Aorta (tissue), 5 donors: Measurements from ENCODE around the gene ZNF555. TPM values are rescaled to one million over a fixed set of nuclear protein-coding genes. Genes with fewer than 3 reads are reported as not detected.

Experiments used
- ATAC-seq: fragments of 200-7000 bp; cut with Tn5 transposase; one replicate; pipeline ENCODE4 v1.9.1; 2022; ENCODE audit warnings: moderate library complexity; ENCODE audit not compliant: low FRiP score
- DNase-seq, 2 donors: peaks; one replicate each; pipeline ENCODE4 v3.0.0-alpha.2; 2020
- H3K27ac ChIP-seq, 2 donors: one replicate each; pipeline ENCODE4 v1.5.1; 2013; ENCODE audit warnings: low read length in 2 of 2, mild to moderate bottlenecking in 2 of 2, moderate library complexity in 2 of 2, control low read depth in 1 of 2, inconsistent platforms in 1 of 2, low read depth in 1 of 2
- H3K27me3 ChIP-seq, 2 donors: one replicate each; pipeline ENCODE4 v1.6.1; 2013; ENCODE audit warnings: control low read depth in 1 of 2, low read length in 1 of 2, mild to moderate bottlenecking in 1 of 2, moderate library complexity in 1 of 2; ENCODE audit not compliant: insufficient read depth in 2 of 2, control insufficient read depth in 1 of 2
- H3K36me3 ChIP-seq, 2 donors: one replicate each; pipeline ENCODE4 v1.6.1; 2013; ENCODE audit warnings: control low read depth in 1 of 2, low read length in 1 of 2, mild to moderate bottlenecking in 1 of 2; ENCODE audit not compliant: insufficient read depth in 2 of 2, control insufficient read depth in 1 of 2
- H3K4me1 ChIP-seq, 2 donors: one replicate each; pipeline ENCODE4 v1.6.1; 2013; ENCODE audit warnings: low read length in 2 of 2, control low read depth in 1 of 2, mild to moderate bottlenecking in 1 of 2, moderate library complexity in 1 of 2; ENCODE audit not compliant: insufficient read depth in 2 of 2, control insufficient read depth in 1 of 2
- H3K4me3 ChIP-seq, 2 donors: one replicate each; pipeline ENCODE4 v1.5.1; 2013; ENCODE audit warnings: low read length in 2 of 2, control low read depth in 1 of 2, mild to moderate bottlenecking in 1 of 2
- H3K9me3 ChIP-seq: one replicate; pipeline ENCODE4 v1.6.1; 2013; ENCODE audit warnings: mild to moderate bottlenecking, low read length; ENCODE audit not compliant: control insufficient read depth
- WGBS, 2 donors: extraction: QIAGEN DNeasy Blood & Tissue Kit; methylation state at CpG; one replicate each; pipeline ENCODE4 v1.1.7; 2013; 5-methylcytosine and 5-hydroxymethylcytosine counted together
- intact Hi-C, 2 donors: fragments of 100-400 bp; cut with DNase I; formaldehyde crosslinking; loops; one replicate each; pipeline versions ENCODE4 v1.14.2 to v1.15.0; 2022
- polyA plus RNA-seq, 2 donors: library from polyadenylated mRNA; stranded (reverse); fragments of 200-250 nt; gene quantifications; one replicate each; pipeline ENCODE4 v1.2.3, GENCODE V29; 2013
- total RNA-seq, 2 donors: library from RNA; stranded (reverse); fragmentation: NEBNext Ultra II Directional; extraction: Animal tissue kit (Norgen Biotek cat#: 25700); gene quantifications; one replicate each; pipeline ENCODE4 v1.2.1, GENCODE V29; 2021
- donor health status: healthy with polysubstance abuse.
- donor health status: Bipolar disorder and iron deficiency.
- donor health status: DM: no; HTN: no; CAD: no.
- donor health status: DM: no; HTN: no; CAD: no.
- donor health status: DM: yes; HTN: yes; CAD: no.

Gene ZNF555
- total and polyA plus RNA-seq, 4 donors = 1.8 to 9.5 (median 5.1) TPM

- DNase-seq = no peak
- no peaks in the 10 kb centered on the region for H3K27me3 ChIP-seq
- no peak overlapping the region for H3K27ac ChIP-seq
- H3K9me3 ChIP-seq = peaks cover 18% of the 10 kb centered on the region
- ATAC-seq = no peak
- intact Hi-C loops = no loop called here
- peaks cover 8 to 10% of the 10 kb centered on the region in 2 donors for H3K36me3 ChIP-seq
- WGBS, 2 donors = 79 to 84% methylated on average over 4 of the region's 4 CpGs
- no peak overlapping the region for H3K4me3 ChIP-seq
- H3K4me1 ChIP-seq = no peaks in the 10 kb centered on the region
Observed at GRCh38 chr19:2837430-2837829, 3.8 kb upstream of the ZNF555 start.

- H3K4me3 ChIP-seq = peak overlapping the region; percentile 63 to 81
- ATAC-seq (no peak), DNase-seq (no peak)
- peaks cover 2% of the 10 kb centered on the region for H3K9me3 ChIP-seq
- intact Hi-C loops = loop anchor here in 1 of 2 donors (1.0 kb wide), 1 partner anchor 58 kb away; the partner anchor contains the start of gene ZNF57
- H3K27me3 ChIP-seq = no peaks in the 10 kb centered on the region
- 3% methylated on average over 42 to 62 of the region's 62 CpGs for WGBS, 2 donors
- H3K4me1 ChIP-seq = no peaks in the 10 kb centered on the region
- H3K27ac ChIP-seq = no peak overlapping the region
- H3K36me3 ChIP-seq = no peaks in the 10 kb centered on the region
Observed at GRCh38 chr19:2841855-2842574, 740 bp downstream of the ZNF555 start.

GRCh38 chr19:2845107-2845506 is 3.8 kb downstream of the ZNF555 start:
- intact Hi-C loops = no loop called here
- H3K27me3 ChIP-seq = no peaks in the 10 kb centered on the region
- no peak for DNase-seq
- no peak for ATAC-seq
- WGBS, 2 donors = 92 to 96% methylated on average over 2 of the region's 2 CpGs
- H3K27ac ChIP-seq = no peak overlapping the region
- no peaks in the 10 kb centered on the region for H3K36me3 ChIP-seq
- no peak overlapping the region for H3K4me3 ChIP-seq
- H3K9me3 ChIP-seq = peaks cover 6% of the 10 kb centered on the region
- no peaks in the 10 kb centered on the region for H3K4me1 ChIP-seq

- no peak for DNase-seq
- Histone ChIP-seq H3K27me3 (no peaks in the 10 kb centered on the region), H3K4me1 (no peaks in the 10 kb centered on the region), H3K27ac (no peak overlapping the region), H3K36me3 (peaks cover 1 to 9% of the 10 kb centered on the region in 2 donors), H3K4me3 (no peak overlapping the region), H3K9me3 (peaks cover 9% of the 10 kb centered on the region)
- intact Hi-C loops = no loop called here
- WGBS, 2 donors = 91% methylated on average over 13 of the region's 13 CpGs
- ATAC-seq = no peak
Observed at GRCh38 chr19:2846180-2846894, 5.1 kb downstream of the ZNF555 start.

- no peak for ATAC-seq
- H3K27me3 ChIP-seq = no peaks in the 10 kb centered on the region
- peaks cover 6 to 19% of the 10 kb centered on the region in 2 donors for H3K36me3 ChIP-seq
- no peak for DNase-seq
- no peak overlapping the region for H3K4me3 ChIP-seq
- WGBS, 2 donors = 95 to 98% methylated on average over 3 of the region's 3 CpGs
- H3K9me3 ChIP-seq = peaks cover 13% of the 10 kb centered on the region
- no peak overlapping the region for H3K27ac ChIP-seq
- intact Hi-C loops = no loop called here
- no peaks in the 10 kb centered on the region for H3K4me1 ChIP-seq
Observed at GRCh38 chr19:2847507-2847906, 6.2 kb downstream of the ZNF555 start.

DNA sequence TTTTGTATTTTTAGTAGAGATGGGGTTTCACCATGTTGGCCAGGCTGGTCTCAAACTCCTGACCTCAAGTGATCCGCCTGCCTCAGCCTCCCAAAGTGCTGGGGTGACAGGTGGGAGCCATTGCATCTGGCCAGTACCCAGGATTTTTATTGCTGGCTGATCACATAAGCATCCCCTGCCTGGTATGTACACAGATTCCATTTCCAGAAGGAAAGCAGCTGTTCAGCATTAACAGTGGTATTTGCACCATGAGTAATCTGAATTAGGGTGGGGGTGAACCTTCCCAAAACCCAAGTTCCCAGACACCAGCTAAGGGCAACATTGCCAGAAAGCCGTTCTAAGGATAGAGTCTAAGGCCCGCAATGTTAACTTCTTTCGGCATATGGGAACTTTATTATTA is 7.3 kb downstream of the ZNF555 start:
- DNase-seq (no peak), ATAC-seq (no peak)
- Histone ChIP-seq H3K27ac (no peak overlapping the region), H3K36me3 (peaks cover 14 to 30% of the 10 kb centered on the region in 2 donors), H3K9me3 (peaks cover 24% of the 10 kb centered on the region), H3K27me3 (no peaks in the 10 kb centered on the region), H3K4me3 (no peak overlapping the region), H3K4me1 (no peaks in the 10 kb centered on the region)
- WGBS, 2 donors = 84 to 86% methylated on average over 4 of the region's 4 CpGs
- intact Hi-C loops = no loop called here

- no peaks in the 10 kb centered on the region for H3K4me1 ChIP-seq
- peaks cover 27% of the 10 kb centered on the region for H3K9me3 ChIP-seq
- DNase-seq = no peak
- intact Hi-C loops = no loop called here
- no peaks in the 10 kb centered on the region for H3K27me3 ChIP-seq
- H3K36me3 ChIP-seq = peaks cover 14 to 32% of the 10 kb centered on the region in 2 donors
- 97 to 98% methylated on average over 3 of the region's 3 CpGs for WGBS, 2 donors
- no peak overlapping the region for H3K4me3 ChIP-seq
- no peak overlapping the region for H3K27ac ChIP-seq
- ATAC-seq = no peak
Observed at GRCh38 chr19:2850256-2850925, 9.1 kb downstream of the ZNF555 start.

DNA sequence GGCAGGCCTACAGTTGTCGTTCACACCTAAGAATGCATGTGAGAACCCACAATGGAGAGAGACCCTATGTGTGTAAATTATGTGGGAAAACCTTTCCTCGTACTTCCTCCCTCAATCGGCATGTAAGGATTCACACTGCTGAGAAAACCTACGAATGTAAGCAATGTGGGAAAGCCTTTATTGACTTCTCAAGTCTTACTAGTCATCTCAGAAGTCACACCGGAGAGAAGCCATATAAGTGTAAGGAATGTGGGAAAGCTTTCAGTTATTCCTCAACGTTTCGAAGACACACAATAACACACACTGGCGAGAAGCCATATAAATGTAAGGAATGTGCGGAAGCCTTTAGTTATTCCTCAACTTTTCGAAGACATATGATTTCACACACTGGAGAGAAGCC is 11.3 kb downstream of the ZNF555 start:
- intact Hi-C loops = no loop called here
- Histone ChIP-seq H3K4me3 (no peak overlapping the region), H3K36me3 (peaks cover 14 to 32% of the 10 kb centered on the region in 2 donors)

More for the DNA sequence above, 11.3 kb downstream of the ZNF555 start:
- ATAC-seq (no peak), DNase-seq (no peak)
- Histone ChIP-seq H3K4me1 (no peaks in the 10 kb centered on the region), H3K27ac (no peak overlapping the region), H3K27me3 (no peaks in the 10 kb centered on the region), H3K9me3 (peaks cover 26% of the 10 kb centered on the region)
- 96 to 97% methylated on average over 10 of the region's 10 CpGs for WGBS, 2 donors
